BE2C (cell line): ENCODE results near the gene GABARAP.
"Not testable (repeated sequence)": the region's sequence is repeated elsewhere in the genome, so short reads cannot be mapped to it uniquely, and the experiment has no call there.

Source experiments
- DNase-seq: peaks from one replicate; pipeline ENCODE4 v3.0.0-alpha.2; 2020
- H3K27me3 ChIP-seq: fragments of 250-450 bp; sonication (Bioruptor Pico); 2 replicates; pipeline ENCODE4 v1.5.1; 2020; ENCODE audit warnings: mild to moderate bottlenecking
- H3K36me3 ChIP-seq: fragments of 250-450 bp; sonication (Bioruptor Pico); 2 replicates; pipeline ENCODE4 v1.5.1; 2020; ENCODE audit warnings: mild to moderate bottlenecking
- H3K4me1 ChIP-seq: fragments of 250-450 bp; sonication (Bioruptor Pico); 2 replicates; pipeline ENCODE4 v1.5.1; 2020
- H3K4me3 ChIP-seq: 2 replicates; pipeline ENCODE4 v1.5.1; 2011; ENCODE audit warnings: low read depth, low read length
- H3K9me3 ChIP-seq: fragments of 250-450 bp; sonication (Bioruptor Pico); 2 replicates; pipeline ENCODE4 v1.5.1; 2020
- CTCF ChIP-seq: IDR thresholded peaks from 2 replicates; pipeline ENCODE4 v1.5.1; 2012; ENCODE audit warnings: mild to moderate bottlenecking, low read depth, low read length

Gene GABARAP

GRCh38 chr17:7251661-7252175 is 9.5 kb upstream of the GABARAP start, which contains the start of gene CTDNEP1:
TSS of gene CTDNEP1 (minus strand) at chr17:7251734. CDS start at chr17:7251296, 438 bp downstream.
- Histone ChIP-seq H3K4me3 (peak within 1 kb of the TSS; percentile 80), H3K9me3 (no peaks in the 10 kb centered on the region), H3K4me1 (no peaks in the 10 kb centered on the region; the same call in 1 of the 2 replicates), H3K27me3 (no peaks in the 10 kb centered on the region), H3K36me3 (no peaks in the 10 kb centered on the region)
- no peak for TF ChIP-seq CTCF
- DNase-seq = peak; percentile 93

GRCh38 chr17:7250695-7251627 is 8.7 kb upstream of the GABARAP start:
- no peak for DNase-seq
- Histone ChIP-seq H3K9me3 (no peaks in the 10 kb centered on the region), H3K36me3 (no peaks in the 10 kb centered on the region; the same call in 1 of the 2 replicates), H3K4me3 (peak overlapping the region; percentile 80), H3K27me3 (no peaks in the 10 kb centered on the region), H3K4me1 (no peaks in the 10 kb centered on the region; the same call in 1 of the 2 replicates)
- TF ChIP-seq CTCF = no peak

GRCh38 chr17:7249830-7250229 is 7.6 kb upstream of the GABARAP start:
- H3K36me3 ChIP-seq = peaks cover under 1% of the 10 kb centered on the region
- H3K4me1 ChIP-seq = no peaks in the 10 kb centered on the region; the same call in 1 of the 2 replicates
- peak overlapping the region; percentile 80 for H3K4me3 ChIP-seq
- DNase-seq = no peak
- H3K27me3 ChIP-seq = no peaks in the 10 kb centered on the region
- H3K9me3 ChIP-seq = no peaks in the 10 kb centered on the region
- TF ChIP-seq CTCF = no peak

GRCh38 chr17:7249214-7249613 is 7.0 kb upstream of the GABARAP start:
- DNase-seq = no peak
- Histone ChIP-seq H3K36me3 (peaks cover 3% of the 10 kb centered on the region), H3K4me3 (no peak overlapping the region), H3K27me3 (no peaks in the 10 kb centered on the region), H3K9me3 (no peaks in the 10 kb centered on the region), H3K4me1 (no peaks in the 10 kb centered on the region; the same call in 1 of the 2 replicates)
- no peak for TF ChIP-seq CTCF

GRCh38 chr17:7248796-7249195 is 6.5 kb upstream of the GABARAP start:
- no peak for DNase-seq
- Histone ChIP-seq H3K36me3 (peaks cover 3% of the 10 kb centered on the region), H3K4me1 (no peaks in the 10 kb centered on the region; the same call in 1 of the 2 replicates), H3K27me3 (no peaks in the 10 kb centered on the region), H3K9me3 (no peaks in the 10 kb centered on the region), H3K4me3 (no peak overlapping the region)
- TF ChIP-seq CTCF = no peak

GRCh38 chr17:7246779-7247178 is 4.5 kb upstream of the GABARAP start:
- TF ChIP-seq CTCF = no peak
- no peak for DNase-seq
- Histone ChIP-seq H3K27me3 (no peaks in the 10 kb centered on the region), H3K36me3 (peaks cover 3% of the 10 kb centered on the region), H3K4me1 (no peaks in the 10 kb centered on the region), H3K4me3 (no peak overlapping the region), H3K9me3 (no peaks in the 10 kb centered on the region)

GRCh38 chr17:7243838-7244237 is 1.6 kb upstream of the GABARAP start:
- not testable (repeated sequence) for H3K4me1 ChIP-seq, H3K36me3 ChIP-seq, H3K4me3 ChIP-seq, DNase-seq, H3K9me3 ChIP-seq, H3K27me3 ChIP-seq
